ENCODE data around the gene SH3BGRL.

The SH3BGRL gene

GRCh38 chrX:81259020-81259713 is 57.3 kb downstream of the SH3BGRL start:
- TF ChIP-seq, protein P1, sequence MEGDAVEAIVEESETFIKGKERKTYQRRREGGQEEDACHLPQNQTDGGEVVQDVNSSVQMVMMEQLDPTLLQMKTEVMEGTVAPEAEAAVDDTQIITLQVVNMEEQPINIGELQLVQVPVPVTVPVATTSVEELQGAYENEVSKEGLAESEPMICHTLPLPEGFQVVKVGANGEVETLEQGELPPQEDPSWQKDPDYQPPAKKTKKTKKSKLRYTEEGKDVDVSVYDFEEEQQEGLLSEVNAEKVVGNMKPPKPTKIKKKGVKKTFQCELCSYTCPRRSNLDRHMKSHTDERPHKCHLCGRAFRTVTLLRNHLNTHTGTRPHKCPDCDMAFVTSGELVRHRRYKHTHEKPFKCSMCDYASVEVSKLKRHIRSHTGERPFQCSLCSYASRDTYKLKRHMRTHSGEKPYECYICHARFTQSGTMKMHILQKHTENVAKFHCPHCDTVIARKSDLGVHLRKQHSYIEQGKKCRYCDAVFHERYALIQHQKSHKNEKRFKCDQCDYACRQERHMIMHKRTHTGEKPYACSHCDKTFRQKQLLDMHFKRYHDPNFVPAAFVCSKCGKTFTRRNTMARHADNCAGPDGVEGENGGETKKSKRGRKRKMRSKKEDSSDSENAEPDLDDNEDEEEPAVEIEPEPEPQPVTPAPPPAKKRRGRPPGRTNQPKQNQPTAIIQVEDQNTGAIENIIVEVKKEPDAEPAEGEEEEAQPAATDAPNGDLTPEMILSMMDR (IDR thresholded peaks at IDR 0.05) = no peak
- no peaks in the 10 kb centered on the region for H3K27me3 ChIP-seq
- H3K27ac ChIP-seq = no peak overlapping the region
- no peaks in the 10 kb centered on the region for H3K9me3 ChIP-seq
- H3K4me1 ChIP-seq (ENCODE audit: control insufficient read depth in 1 of 2, insufficient read depth in 1 of 2, low read depth in 1 of 2, low read length in 1 of 2) = no peaks in the 10 kb centered on the region
- no peak overlapping the region for H3K4me3 ChIP-seq (ENCODE audit: low read depth in 1 of 2, low read length in 1 of 2)
- no peaks in the 10 kb centered on the region for H3K36me3 ChIP-seq

- Histone ChIP-seq H3K4me1 (ENCODE audit: control insufficient read depth in 1 of 2, insufficient read depth in 1 of 2, low read depth in 1 of 2, low read length in 1 of 2) (no peaks in the 10 kb centered on the region), H3K36me3 (no peaks in the 10 kb centered on the region), H3K9me3 (no peaks in the 10 kb centered on the region), H3K27ac (no peak overlapping the region), H3K4me3 (ENCODE audit: low read depth in 1 of 2, low read length in 1 of 2) (no peak overlapping the region), H3K27me3 (no peaks in the 10 kb centered on the region)
- TF ChIP-seq, protein P1 (IDR thresholded peaks at IDR 0.05) = no peak
Measured at GRCh38 chrX:81259714-81260395, 58.0 kb downstream of the SH3BGRL start.

- Histone ChIP-seq H3K27ac (no peak overlapping the region), H3K4me3 (ENCODE audit: low read depth in 1 of 2, low read length in 1 of 2) (no peak overlapping the region), H3K27me3 (no peaks in the 10 kb centered on the region), H3K9me3 (no peaks in the 10 kb centered on the region), H3K36me3 (no peaks in the 10 kb centered on the region), H3K4me1 (ENCODE audit: control insufficient read depth in 1 of 2, insufficient read depth in 1 of 2, low read depth in 1 of 2, low read length in 1 of 2) (no peaks in the 10 kb centered on the region)
- TF ChIP-seq, protein P1 (IDR thresholded peaks at IDR 0.05) = no peak
Measured at GRCh38 chrX:81261576-81261975, 59.7 kb downstream of the SH3BGRL start.

- no peaks in the 10 kb centered on the region for H3K4me1 ChIP-seq (ENCODE audit: control insufficient read depth in 1 of 2, insufficient read depth in 1 of 2, low read depth in 1 of 2, low read length in 1 of 2)
- no peaks in the 10 kb centered on the region for H3K36me3 ChIP-seq
- H3K27me3 ChIP-seq = no peaks in the 10 kb centered on the region
- H3K4me3 ChIP-seq (ENCODE audit: low read depth in 1 of 2, low read length in 1 of 2) = no peak overlapping the region
- TF ChIP-seq, protein P1 (IDR thresholded peaks at IDR 0.05) = no peak
- H3K9me3 ChIP-seq = no peaks in the 10 kb centered on the region
- H3K27ac ChIP-seq = no peak overlapping the region
Measured at GRCh38 chrX:81263059-81263458, 61.2 kb downstream of the SH3BGRL start.

GRCh38 chrX:81278616-81279015 is 76.7 kb downstream of the SH3BGRL start:
- Histone ChIP-seq H3K36me3 (peaks cover 21% of the 10 kb centered on the region), H3K4me1 (ENCODE audit: control insufficient read depth in 1 of 2, insufficient read depth in 1 of 2, low read depth in 1 of 2, low read length in 1 of 2) (no peaks in the 10 kb centered on the region), H3K27ac (no peak overlapping the region), H3K27me3 (no peaks in the 10 kb centered on the region), H3K4me3 (ENCODE audit: low read depth in 1 of 2, low read length in 1 of 2) (no peak overlapping the region), H3K9me3 (no peaks in the 10 kb centered on the region)
- TF ChIP-seq, protein P1 (IDR thresholded peaks at IDR 0.05) = no peak

All from neutrophil (primary cell).